HG03520 (cell line): ENCODE results near the gene FAM167B.

ENCODE experiments used
- ATAC-seq: cut with Tn5 transposase; IDR thresholded peaks from one replicate; pipeline ENCODE4 v1.9.1; 2021; ENCODE audit warnings: mild to moderate bottlenecking, moderate library complexity; ENCODE audit not compliant: unreplicated experiment

Gene FAM167B

DNA sequence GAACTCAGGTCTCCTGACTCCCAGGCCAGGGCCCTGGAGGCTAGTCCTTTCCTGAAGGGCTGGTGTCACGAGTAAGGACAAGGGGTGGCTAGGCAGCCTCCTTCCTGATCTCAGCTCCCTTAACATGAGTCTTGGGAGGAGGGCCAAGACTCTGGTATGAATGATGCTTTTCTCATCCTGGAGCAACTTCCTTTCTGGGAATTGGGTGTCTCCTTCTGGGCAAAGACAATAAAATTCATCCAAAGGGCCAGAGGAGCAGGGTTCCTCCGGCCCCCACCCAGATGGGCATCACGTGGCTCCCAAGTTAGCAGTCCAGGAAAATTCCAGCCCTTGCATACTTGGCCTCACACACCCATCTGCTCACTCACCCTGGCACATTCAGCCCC lies at the start of gene FAM167B:
Gene FAM167B, plus strand, starts transcription at position 335 of the 386 bp plus-strand sequence. CDS start 200 bp downstream, outside the sequence.
- ATAC-seq: no peak

DNA sequence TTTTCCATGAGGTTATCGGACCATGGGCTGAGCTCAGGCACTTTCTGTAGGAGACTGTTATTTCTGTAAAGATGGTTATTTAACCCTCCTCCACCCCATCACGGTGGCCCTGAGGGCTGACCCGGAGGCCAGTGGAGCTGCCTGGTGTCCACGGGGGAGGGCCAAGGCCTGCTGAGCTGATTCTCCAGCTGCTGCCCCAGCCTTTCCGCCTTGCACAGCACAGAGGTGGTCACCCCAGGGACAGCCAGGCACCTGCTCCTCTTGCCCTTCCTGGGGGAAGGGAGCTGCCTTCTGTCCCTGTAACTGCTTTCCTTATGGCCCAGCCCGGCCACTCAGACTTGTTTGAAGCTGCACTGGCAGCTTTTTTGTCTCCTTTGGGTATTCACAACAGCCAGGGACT lies 49.2 kb upstream of the FAM167B start:
- ATAC-seq: no peak

DNA sequence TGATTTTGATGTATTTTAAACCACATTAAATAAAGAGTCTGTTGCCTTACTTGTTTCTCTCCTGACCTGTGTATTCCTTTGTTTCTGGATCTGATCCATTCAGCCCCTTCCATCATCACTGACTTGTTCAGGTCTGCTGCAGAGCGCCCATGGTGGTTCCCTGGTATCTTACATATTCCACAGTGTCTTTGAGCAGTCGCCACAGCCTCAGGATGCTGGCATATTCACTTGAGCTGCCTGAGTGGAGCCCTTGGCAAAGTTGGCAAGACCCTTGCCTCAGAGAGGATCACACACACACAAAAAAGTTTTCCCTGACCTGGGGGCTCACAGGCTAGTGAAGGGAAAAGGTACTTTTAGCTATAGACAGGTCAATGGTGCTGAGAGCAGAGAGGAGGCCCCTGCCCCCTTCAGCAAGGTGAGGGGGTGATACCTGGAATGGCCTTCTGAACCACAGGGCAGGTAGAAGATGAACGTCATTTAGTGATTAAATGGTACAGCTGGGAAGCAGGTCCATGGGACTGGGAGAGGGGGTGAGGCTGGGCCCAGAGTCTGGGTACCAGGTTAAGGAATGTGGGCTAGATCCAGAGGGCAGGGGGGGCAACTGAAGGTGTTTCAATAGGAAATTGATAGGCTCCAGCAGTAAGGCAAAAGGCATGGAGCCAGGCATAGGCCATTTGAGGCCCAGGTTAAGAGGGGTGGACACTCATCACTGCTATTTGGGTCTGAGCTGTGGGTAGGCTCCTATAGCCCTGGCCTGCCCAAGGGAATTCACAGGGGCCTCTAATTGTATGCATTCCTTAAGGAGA lies 48.6 kb upstream of the FAM167B start:
- no peak for ATAC-seq

DNA sequence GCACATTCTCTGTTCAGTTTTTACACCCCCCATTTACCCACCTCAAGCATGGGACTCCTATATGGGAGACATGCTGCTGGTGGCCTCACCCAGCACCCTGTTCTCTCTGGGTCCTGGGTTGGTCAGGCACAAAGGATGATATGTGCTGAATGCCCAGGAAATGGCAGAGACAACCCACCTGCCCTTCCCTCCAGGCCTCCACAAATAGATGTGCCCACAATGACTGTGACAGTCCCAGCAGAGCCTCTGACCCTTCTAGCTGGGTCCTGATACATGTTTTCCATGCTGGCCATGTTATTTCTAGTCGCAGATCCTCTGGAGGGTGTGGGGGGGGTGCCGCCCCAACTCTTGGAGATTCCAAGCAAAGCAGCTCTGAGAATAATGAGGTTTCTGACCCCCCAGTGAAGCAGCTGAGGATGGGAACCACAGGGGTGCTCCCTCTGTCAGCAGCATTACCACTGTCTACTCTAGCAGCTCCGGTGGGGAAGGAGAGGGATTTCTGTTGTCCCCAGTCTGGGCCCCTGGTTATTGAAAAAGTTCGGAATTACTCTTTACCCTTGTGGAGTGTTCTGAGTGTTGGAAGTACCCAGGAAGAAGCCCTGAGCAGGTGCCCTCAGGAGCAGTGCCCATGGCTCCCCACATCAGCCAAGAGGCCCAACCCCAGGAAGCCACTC lies 47.8 kb upstream of the FAM167B start:
- no peak for ATAC-seq

DNA sequence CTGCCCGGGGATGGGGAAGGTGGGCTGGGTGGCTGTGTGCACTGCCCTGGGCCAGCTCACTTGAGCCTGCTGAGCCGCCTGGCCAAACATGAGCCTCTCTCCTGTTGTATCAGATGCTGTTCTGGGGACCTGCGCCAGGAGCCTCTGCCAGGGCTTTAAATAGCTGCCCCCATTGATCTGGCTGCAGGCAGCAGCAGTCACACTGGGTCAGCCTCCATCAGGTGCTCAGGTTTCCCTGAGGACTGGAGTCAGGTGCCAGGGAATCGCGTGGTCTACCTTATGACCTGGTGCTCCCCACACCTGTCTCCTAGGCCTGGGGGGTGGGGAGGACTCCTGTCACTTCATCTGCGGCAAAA lies 47.3 kb upstream of the FAM167B start:
- ATAC-seq: no peak

DNA sequence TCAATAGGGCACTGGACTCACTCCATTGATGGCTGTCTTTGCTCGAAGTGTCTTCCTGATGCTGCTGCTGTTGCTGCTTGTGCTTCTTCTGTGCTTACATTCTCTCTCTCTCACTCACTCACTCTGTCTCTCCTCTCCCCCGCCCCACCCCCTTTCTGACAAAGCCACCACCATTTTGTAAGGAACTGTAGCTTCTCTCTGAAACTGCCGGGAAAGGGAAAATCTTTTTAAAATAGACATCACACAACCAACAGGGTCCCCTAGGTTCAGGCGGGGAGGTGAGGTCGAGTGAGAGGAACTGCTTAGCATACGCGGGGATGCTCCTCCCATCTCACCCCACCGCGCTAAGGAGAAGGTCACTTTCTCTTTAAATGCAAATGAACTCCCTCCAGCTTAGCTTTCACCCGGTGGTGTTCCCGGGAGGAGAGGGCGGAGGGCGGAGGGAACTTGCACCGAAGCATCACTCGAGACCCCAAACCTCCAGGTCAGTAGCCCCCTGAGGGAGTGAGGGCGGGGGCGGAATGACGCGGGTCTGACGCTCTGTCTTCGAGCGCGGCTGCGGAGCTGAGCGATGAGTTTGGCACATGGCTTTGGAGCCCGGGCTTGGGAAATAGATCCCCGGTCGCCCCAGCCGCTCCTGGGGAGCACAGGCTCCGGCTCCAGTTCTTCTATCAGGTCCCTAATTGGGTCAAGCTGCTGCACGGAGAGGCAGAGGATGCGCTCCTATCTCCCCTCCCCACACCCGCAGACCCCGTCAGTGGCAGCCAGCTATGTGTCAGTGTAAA lies 46.6 kb upstream of the FAM167B start, which contains the start of gene CCDC28B:
Gene CCDC28B, plus strand, starts transcription at position 370 of the 785 bp plus-strand sequence. CDS start 1,341 bp downstream, outside the sequence.
- peak; percentile 35 for ATAC-seq

DNA sequence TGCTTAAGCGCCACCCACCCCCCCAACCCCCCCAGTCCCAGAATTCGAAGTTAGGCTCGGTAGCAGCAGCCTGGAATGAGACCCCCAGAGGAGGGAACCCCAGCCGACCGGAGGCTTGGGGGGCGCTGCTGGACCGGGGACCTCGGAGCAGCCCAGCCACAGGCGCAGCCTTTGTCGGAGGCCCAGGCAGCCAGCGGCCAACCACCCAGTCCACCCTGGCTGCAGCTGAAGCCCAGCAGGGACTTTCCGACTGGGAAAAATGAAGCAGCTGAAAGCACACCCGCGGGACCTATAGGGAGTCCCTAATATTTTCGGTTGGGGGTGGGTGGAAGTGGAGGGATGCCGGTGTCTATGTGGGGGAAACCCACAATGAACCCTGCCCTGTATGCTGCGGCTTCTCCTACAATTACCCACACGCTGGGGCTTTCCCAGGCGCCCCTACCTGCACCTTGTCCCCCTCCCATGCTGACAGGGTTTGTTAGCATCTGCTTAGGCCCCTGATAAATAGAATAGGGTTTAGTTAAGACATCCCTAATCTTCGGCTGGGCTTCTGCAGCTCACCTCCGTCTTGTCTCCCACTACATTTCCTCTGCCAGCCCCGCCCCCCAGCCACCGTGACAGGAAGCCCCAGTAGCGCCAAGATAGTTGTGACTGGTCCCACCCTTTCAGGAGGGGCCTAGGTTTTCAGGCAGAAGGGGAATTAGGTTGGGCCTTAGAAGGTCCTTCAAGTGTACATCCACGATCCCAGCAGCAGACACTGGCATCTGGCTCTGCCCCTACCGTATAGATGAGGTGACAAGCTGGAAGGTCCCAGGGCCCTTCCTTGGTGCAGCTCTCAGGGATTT lies 45.8 kb upstream of the FAM167B start:
- ATAC-seq: no peak

DNA sequence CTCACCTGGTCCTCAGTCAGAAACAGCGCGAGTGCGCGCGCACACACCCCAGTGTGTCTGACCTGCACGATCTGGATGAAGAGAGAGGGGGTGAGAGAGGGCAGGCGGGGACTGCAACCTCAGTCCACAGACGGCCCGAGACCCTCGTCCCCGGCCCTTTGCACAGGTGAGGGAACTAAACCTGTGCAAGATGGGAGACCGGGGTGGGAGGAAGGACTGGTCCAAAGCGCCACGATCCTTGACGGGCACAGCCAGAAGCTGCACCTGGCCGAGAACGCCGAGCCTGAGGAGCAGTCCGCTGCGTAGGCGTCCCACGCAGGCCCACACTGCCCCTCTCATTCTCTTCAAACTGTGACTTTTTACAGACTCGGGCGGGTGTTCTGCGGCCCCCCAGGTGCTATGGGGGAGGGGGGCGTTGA lies 42.1 kb upstream of the FAM167B start:
- no peak for ATAC-seq

DNA sequence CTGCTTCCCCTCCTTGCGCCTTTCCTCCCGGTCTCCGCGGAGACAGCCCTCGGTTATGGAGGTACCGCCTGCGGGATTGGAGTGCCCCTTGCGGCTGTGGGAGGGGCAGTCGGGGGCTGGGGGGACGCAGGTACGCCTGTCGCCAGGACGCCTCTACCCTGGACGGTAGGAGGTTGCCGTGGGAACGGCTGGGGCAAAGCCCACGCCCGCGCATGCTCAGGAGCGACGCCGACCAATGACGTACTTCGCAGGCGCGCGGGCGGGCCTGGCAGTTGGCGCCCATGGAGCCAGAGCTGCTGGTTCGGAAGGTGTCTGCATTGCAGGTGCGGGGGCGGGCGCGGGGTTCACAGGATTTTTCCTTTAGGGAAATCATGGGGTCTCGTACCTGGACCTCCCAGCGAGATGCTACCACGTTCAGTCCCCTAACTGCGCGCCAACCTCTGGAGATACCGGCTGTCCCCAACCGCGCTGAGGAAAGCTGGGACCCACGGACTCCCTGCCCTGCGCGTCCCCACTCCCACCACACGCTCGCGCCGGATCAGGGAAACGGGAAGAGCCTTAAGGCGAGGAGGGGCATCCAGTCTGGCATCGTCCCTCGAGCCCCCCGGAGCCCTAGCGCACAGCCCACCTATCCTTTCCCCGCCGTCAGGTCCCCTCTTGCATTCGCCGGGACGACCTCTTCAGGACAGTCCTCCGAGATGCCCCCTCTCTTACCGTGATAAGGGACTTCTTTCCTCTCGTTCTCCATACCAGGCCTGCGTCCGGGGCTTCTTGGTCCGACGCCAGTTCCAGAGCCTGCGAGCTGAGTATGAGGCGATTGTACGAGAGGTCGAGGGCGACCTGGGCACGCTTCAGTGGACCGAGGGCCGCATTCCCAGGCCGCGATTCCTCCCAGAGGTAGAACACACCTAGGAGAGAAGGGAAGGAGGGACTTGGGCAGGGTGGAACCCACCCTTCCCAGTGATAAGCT lies 41.3 kb upstream of the FAM167B start, which contains the start of gene IQCC:
Gene IQCC, plus strand, starts transcription at position 271 of the 970 bp plus-strand sequence. Its CDS starts 11 bp downstream, at position 282.
- ATAC-seq: no peak

DNA sequence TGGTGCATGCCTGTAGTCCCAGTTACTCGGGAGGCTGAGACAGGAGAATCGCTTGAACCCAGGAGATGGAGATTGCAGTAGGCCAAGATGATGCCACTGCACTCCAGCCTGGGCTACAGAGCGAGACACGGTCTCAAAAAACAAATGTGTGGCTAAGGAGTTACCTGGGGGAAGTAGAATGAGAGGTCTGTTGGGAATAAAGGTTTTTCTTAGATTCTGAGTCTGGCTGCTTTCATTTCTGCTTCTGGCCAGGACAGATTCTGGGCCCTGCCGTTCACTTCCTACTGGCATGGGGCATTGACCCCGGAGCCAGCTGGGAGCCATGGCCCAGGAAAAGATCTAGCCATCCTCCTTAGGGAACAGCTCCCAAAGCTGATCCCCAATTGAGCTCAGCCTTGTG lies 38.6 kb upstream of the FAM167B start:
- no peak for ATAC-seq

DNA sequence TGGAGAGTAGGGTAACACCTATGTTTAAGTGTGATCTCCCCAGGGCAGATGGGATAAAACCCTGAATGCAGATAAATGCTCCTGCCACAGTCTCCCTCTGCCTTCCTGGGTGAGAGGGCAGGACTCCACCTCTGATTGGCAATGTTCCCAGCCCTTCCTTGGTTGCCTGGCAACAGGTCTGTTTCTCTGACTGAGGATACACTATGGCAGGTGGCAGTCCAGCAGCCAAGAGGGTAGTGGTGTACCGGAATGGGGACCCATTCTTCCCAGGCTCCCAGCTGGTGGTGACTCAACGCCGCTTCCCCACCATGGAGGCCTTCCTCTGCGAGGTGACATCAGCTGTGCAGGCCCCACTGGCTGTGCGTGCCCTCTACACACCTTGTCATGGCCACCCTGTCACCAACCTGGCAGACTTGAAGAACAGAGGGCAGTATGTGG lies 38.1 kb upstream of the FAM167B start, which contains the start of gene DCDC2B:
Gene DCDC2B, plus strand, starts transcription at position 199 of the 438 bp plus-strand sequence. Its CDS starts 5 bp downstream, at position 204.
- ATAC-seq: no peak

DNA sequence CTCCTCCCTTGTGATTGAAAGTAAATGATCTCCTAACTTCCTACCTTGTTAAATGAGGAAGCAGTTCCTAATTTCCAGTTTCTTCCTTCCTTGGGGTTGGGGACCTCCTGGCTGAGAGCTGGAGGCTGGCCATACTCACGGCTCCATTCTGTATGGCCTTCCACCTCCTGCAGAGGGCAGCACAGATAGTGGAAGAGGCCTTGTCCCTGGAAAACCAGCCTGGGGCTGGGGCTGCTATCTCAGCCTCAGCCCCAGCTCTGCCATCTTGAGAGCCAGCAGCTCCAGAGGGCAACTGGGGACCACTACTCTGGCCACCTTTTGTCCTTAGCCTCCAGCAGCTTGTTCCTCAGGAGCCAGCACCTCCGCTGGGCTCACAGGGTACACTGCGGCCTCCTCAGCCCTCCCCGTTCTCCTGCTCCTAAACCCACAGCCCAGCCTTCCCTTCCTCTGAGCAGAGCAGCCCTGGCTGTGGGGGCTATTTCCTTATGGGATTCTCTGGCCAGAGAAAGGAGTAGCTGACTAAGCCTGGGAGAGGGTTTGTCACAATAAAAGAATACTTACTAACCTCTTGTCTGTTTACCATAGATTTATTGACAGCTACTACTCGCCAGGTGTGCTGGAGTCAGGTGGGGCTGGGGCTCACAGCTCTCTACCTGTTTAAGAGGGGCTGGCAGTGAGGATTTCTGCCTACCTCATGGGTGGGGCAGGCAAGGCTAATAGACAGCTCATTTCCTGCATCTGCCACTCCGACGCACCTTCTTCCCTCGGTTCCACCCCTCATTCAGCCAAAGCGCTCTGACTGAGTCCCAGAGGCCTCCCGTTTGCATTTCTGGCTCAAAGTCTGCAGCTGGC lies 31.2 kb upstream of the FAM167B start:
- no peak for ATAC-seq

DNA sequence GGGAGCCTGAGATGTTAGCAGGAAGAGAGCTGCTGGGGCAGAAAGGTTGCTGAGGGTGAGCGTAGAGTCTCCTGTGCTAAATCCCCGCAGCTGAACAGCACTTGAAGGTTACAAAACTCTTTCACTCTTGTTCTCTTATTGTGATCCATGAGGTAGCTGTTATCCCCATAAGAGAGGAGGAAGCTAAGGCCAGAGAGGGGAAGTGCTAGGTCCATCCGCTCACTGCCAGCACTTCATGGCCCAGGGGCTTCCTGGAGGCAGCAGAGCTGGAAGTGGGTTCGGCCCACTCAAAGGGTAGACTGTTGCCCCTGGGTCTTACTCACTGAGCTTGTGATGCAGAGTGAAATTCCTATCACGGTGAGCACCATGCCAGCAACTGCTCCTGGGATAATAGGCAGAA lies 30.5 kb upstream of the FAM167B start:
- ATAC-seq: no peak

DNA sequence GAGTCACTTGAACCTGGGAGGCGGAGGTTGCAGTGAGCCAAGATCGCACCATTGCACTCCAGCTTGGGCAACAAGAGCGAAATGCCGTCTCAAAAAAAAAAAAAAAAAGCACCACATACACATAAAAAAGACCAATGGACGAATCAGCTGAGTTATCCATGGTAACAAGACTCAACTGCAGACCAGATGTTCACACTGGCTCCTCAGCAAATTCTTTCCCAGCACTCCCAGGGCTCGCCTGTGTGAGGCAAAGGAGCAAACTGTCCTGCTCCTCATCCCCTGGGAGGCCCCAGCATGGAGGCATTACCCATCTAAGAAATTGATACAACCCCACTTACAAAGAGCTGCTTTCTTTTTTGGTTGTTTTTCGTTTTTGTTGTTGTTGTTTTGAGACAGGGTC lies 28.0 kb upstream of the FAM167B start:
- no peak for ATAC-seq

DNA sequence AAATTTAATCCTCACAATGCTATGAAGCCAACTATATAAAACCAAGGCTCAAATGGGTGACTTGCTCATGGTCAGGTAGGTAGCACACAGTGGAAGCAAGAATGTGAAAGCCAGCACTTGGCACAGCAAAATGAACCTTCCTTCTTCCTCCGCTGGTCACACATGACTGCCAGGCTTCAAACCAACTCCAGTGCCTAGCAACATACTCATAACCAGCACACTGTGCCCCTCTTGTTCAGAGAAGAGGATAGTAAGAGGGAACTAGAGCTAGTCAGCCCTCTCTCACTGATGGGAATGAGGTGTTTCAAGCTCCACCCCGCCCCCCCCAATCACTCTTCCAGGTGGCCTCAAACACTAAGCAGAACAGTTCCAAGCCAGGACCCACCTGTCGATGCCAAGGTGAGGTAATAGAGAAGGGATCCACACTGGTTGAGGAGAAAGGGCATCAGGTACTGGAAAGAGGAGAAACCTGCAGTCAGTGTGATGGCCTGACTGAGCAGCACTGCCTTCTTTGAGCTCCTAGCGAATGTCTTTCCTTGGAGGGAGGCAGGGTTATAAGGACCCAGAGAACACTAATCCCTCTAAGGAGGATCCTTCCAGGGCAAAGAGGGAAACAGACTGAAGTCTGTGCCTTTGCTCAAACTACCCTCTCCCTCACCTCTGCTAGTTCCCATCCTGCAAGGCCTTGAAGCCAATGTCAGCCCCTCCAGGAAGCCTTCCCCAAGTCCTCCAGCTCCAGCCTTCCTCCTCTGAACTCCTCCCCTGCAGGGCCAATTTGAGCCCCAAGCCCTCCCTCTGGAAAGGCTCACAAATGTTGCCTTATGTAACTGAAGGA lies 26.1 kb upstream of the FAM167B start:
- no peak for ATAC-seq

DNA sequence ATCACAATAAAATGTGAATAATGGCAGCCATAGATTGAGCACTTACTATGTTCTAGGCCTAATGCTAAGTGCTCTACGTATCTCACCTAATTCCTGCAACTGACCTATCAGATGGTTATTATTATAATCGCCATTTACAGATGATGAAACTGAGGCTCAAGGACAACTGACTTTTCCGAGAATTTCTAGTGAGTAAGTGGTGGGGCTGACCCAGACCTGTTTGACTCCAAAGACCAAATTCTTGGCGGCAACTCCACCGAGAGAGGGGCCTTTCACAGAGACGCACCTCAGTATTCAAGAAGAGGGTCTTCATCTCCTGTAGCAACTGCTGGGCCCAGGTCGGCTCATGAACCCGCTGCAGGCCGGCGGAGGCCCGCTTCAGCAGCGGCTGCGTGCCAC lies 25.4 kb upstream of the FAM167B start:
- no peak for ATAC-seq
